GM10248 (cell line): ENCODE results near the gene ARHGAP22.

Experiments
- CTCF ChIA-PET: fragments of 300-600 bp; sonication (Branson Sonifier 250); formaldehyde crosslinking; extraction: SDS; loops from one replicate; lab custom pipeline; 2021; ENCODE audit warnings: antibody characterized with exemption; lab: Yijun Ruan, JAX
- POLR2A ChIA-PET: fragments of 350-650 bp; sonication (Branson Sonifier 250); formaldehyde crosslinking; extraction: SDS; loops from one replicate; lab custom pipeline; 2020; ENCODE audit warnings: antibody characterized with exemption; lab: Yijun Ruan, JAX
- DNase-seq: peaks from one replicate; pipeline ENCODE4 v3.0.0; 2012; ENCODE audit errors: extremely low spot score
- TF ChIP-seq, protein P1 (sequence below): IDR thresholded peaks from 2 replicates; pipeline ENCODE4 v1.5.1; 2012; ENCODE audit warnings: mild to moderate bottlenecking, low read depth; ENCODE audit errors: extremely low read depth, missing control alignments, control extremely low read depth

The ARHGAP22 gene

DNA sequence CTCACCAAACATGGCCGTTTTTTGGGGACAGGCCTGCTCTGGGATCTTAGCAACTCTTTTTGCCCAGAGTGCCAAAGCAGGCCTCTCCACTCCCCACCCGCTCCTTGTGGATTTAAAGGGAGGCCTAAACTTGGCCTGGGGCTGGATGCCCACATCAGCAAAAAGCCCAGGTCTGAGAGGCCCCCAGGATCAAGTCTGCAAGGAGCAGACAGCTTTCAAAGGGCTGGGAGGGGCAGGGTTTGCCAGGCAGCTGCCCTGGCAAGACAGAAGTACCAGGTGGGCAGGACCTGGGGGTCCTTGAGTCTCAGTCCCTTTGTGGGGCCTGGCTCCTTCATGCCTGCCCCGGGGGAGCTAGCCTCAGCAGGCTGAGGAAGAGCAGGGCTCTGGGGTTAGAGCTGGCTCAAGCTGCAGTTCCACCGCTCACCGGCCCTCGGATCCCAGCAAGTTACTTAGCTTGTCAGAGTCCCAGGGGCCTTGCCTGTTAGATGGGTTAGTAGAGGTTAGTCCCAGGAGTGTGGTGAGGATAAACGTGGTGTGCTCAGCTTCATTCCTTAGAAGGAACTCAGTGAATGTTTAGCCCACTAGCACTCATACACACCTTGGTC, 56.2 kb downstream of the ARHGAP22 start:
- TF ChIP-seq, protein P1, sequence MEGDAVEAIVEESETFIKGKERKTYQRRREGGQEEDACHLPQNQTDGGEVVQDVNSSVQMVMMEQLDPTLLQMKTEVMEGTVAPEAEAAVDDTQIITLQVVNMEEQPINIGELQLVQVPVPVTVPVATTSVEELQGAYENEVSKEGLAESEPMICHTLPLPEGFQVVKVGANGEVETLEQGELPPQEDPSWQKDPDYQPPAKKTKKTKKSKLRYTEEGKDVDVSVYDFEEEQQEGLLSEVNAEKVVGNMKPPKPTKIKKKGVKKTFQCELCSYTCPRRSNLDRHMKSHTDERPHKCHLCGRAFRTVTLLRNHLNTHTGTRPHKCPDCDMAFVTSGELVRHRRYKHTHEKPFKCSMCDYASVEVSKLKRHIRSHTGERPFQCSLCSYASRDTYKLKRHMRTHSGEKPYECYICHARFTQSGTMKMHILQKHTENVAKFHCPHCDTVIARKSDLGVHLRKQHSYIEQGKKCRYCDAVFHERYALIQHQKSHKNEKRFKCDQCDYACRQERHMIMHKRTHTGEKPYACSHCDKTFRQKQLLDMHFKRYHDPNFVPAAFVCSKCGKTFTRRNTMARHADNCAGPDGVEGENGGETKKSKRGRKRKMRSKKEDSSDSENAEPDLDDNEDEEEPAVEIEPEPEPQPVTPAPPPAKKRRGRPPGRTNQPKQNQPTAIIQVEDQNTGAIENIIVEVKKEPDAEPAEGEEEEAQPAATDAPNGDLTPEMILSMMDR = no peak
- ChIA-PET POLR2A (no interaction called here), CTCF (interaction anchor here (0.8 to 17.7 kb wide), 9 partner anchors 9 to 153 kb away, joined by 3 to 336 read pairs (median 4); no protein-coding TSS in a partner anchor)
- DNase-seq = no peak

DNA sequence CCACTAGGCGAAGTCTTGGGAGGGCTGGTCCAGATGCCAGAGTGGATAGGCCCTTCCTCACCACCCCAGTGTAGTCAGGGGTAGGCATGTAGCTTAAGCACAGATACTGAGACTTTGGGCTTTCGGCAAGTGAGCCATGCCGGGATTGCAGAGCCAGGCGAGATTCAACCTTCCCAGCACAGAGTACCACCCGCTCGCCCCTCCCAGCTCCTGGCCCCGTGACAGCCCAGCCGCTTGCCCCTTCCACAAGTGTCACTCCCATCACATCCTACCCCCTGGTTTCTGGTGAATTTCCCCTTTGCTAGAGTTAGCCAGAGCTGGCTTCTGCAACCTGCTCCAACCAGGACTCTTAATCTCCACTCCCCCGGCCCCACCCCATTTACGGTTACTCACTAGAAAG, 56.9 kb downstream of the ARHGAP22 start:
- TF ChIP-seq, protein P1 = no peak
- POLR2A ChIA-PET = no interaction called here
- CTCF ChIA-PET = interaction anchor here (1.0 to 17.7 kb wide), 5 partner anchors 9 to 107 kb away, joined by 3 to 336 read pairs (median 4); no protein-coding TSS in a partner anchor
- no peak for DNase-seq

DNA sequence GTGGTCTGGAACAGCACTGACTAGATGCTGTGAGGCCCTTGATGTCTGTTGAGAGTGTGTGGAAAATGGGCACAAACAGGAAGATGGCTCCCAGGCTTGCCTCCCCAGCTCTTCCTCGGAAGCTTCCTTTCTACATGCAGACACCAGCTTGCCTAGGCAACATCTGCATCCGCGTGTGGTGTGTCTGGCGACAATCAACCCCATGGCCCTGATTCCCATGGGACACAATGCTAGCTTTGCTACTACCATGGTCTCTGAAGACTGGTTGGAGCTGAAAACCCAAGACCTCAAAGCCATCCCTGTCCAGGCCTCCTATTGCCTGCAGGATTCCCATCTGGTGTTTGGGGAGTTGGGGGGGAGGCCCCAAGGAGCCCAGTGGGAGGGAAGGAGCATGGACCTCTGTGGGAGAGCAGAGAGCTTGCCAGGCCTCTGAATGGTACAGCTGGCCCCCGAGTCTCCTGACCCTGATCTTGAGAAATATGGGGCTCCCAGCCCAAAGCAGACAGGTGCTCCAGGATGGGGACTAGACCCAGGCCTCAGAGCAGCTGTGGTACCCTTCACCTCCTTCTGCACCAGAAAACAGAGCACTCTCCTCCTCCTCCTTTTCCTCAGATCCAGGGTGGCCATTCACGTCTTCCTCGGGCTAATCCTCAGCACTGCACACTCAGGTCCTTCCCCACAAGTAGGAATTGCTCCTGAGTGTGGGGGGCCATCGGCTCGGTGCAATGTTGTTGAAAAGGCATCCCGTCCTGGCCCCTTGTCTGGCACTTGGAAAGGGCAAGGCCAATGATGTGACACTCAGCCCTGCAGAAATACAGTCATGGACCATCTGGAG, 57.6 kb downstream of the ARHGAP22 start:
- CTCF ChIA-PET = interaction anchor here (1.0 to 17.7 kb wide), 4 partner anchors 9 to 108 kb away, joined by 3 to 336 read pairs (median 4); no protein-coding TSS in a partner anchor
- POLR2A ChIA-PET = no interaction called here
- TF ChIP-seq, protein P1 = no peak
- no peak for DNase-seq

DNA sequence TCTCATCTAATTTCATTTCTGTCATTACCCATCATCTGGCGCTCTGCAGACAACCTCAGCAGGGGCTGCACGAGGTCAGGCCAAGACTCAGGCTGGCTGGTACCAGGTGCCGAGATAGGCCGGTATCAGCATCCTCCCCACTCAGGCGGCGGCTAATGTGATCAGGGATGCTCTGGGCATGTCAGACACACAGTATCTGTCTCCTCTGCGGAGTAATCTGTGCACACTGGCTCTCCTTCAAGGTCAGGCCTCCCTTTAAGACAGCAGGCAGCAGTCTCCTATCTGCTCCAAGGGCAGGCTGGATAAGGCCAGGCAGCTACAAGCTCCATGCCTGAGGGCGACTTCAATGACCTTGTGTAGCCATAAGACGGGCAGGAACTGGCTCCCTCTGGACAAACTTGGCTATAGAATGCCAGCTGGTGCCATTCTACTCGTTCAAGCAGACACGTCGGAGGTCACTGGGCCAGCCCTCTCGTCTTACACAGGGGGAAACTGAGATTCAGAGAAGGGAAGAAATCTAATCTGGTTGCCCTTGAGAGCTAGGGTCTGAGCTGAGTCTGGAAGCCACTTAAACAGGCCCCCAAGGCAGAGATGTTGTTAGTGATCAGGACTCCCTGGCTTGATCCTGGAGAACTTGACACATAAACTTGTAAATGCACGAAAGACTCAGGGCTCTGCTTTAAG, 59.3 kb downstream of the ARHGAP22 start:
- ChIA-PET POLR2A (no interaction called here), CTCF (interaction anchor here (0.9 to 17.7 kb wide), 6 partner anchors 9 to 109 kb away, joined by 3 to 336 read pairs (median 4); no protein-coding TSS in a partner anchor)
- TF ChIP-seq, protein P1 = no peak

DNA sequence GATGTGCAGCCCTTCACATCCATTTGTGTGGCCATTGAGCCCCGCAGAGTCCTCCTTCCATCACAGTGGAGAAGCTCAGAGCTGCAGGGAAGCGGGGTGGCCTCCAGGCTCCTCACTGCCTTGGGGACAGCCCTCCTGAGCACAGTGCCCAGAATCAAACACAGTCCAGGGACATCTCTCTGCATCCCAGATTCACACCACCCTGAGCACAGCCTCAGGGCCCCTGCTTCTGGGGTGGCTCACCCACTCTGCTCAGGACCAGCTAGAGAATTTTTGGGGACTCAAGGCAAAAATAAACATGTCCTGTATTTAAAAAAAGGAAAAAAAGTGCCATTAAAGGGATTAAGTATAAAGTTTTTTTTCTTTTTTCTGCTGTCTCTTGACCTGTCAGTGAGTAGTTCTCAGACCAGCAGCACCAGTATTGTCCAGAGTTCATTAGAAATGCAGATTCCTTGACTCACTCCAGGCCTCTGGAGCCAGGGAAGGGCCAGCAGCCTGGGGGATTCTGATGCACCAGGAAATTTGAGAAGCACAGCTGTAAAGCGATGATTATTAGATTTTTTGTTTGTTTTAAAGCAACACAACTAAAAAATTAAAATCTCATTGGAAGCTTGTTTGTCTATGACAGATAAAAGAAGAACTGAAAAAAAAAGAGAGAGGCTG, 61.6 kb downstream of the ARHGAP22 start:
- TF ChIP-seq, protein P1 = no peak
- ChIA-PET CTCF (interaction anchor here (4.4 kb wide), 1 partner anchor 114 kb away, joined by 27 read pairs; no protein-coding TSS in a partner anchor), POLR2A (no interaction called here)
- no peak for DNase-seq

More for the DNA sequence above, 59.3 kb downstream of the ARHGAP22 start:
- DNase-seq = no peak
